Activated CD8-positive, alpha-beta memory T cell treated with anti-CD3 and anti-CD28 coated beads for 36 hours (primary cell): ENCODE results near the gene LURAP1L. TPM values are rescaled to one million over a fixed set of nuclear protein-coding genes. Genes with fewer than 3 reads are reported as not detected.

ENCODE experiments used
- CTCF ChIA-PET: fragments of 350-600 bp; sonication (Branson Sonifier 250); formaldehyde crosslinking; loops from one replicate; lab custom pipeline; 2021; ENCODE audit warnings: antibody characterized with exemption; lab: Charles Lee
- POLR2A ChIA-PET: fragments of 350-600 bp; sonication (Branson Sonifier 250); formaldehyde crosslinking; loops from one replicate; lab custom pipeline; 2021; ENCODE audit warnings: antibody characterized with exemption; lab: Charles Lee
- total RNA-seq, 2 experiments: library from RNA; stranded (reverse); gene quantifications; one replicate each; pipeline ENCODE4 v1.2.3, GENCODE V29; 2021

The LURAP1L gene
- total RNA-seq, 2 experiments from 2014 or later, result not detected

DNA sequence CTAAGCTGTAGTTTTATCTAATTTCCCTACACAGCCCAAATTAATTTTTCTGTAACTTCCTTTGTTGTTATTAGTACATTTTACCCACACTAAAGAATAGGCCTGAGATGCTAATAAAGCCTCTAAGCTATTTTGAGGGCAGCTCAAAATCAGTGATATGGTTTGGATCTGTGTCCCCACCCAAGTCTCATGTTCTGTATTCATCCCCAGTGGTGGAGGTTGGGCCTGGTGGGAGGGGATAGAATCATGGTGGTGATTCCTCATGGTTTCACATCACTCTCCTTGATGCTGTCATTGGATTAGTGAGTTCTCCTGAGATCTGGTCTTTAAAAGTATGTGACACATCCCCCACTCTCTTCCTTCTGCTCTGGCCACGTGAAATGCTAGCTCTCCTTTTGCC lies 27.3 kb downstream of the LURAP1L start:
- ChIA-PET CTCF (no interaction called here), POLR2A (no interaction called here)

- ChIA-PET POLR2A (no interaction called here), CTCF (no interaction called here)
Observed at GRCh38 chr9:12808569-12808968, 33.7 kb downstream of the LURAP1L start.

- ChIA-PET CTCF (no interaction called here), POLR2A (no interaction called here)
Observed at GRCh38 chr9:12809720-12810119, 34.9 kb downstream of the LURAP1L start.

GRCh38 chr9:12811935-12812334 lies 37.1 kb downstream of the LURAP1L start:
- POLR2A ChIA-PET, result no interaction called here

GRCh38 chr9:12812710-12813109 lies 37.9 kb downstream of the LURAP1L start:
- POLR2A ChIA-PET, result no interaction called here
- CTCF ChIA-PET, result no interaction called here

More at GRCh38 chr9:12811935-12812334, 37.1 kb downstream of the LURAP1L start:
- CTCF ChIA-PET, result no interaction called here

DNA sequence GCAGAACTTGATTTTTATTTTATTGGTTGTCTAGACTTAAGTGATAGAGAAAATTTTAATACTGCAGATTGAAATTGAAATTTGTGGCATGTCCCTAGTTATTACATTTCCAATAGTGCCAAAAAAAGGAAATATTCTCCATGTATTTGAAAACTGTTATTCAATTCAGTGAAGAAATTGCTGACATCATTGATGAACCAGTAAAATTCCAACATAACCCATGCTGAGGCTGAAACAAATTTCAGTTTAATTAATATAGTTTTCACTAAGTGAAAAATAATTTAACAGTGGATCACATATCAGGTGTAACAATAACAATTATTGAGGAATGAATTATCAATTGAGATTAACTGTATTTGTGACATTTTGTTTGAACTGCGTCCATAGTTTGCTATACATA lies 38.7 kb downstream of the LURAP1L start:
- ChIA-PET POLR2A (no interaction called here), CTCF (no interaction called here)

DNA sequence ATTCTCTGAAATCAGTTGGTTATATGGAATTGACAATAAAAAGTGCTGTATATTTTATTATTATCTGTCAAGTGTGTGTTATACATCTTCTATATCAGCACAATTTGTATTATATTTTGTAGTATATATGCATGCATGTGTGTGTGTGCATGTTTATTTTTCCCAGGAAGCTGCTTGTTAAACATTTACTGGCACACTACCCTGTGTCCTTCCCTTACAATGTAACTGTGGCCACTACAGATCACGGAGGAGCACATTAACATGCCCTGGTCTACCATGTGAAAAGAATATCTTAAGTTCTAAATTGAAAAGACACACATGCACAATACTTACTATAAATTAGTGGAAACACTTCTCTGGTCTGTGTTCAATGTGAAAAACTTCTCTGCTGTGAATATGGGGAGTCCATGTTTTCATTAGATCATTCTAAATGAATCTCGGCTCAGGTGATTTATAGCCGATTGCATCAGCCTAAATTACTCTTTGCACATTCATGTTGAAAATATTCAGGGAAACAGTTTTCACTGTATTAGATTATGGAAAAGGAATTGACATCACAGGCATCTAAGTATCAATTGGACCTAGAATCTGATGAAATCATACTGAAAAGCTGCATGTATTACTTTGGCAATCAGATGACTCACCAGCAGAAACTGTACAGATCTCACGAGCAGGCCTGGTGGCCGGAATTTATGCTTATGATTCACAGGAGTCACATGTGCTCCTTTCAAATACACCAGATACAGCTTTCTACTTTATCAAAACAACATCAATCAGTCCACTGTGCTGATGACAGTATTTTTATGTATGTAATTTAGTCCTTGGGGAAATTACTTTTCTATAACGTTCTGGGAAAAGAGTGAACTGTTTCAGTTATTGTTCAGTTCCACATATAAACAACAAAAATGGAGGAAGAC lies 39.4 kb downstream of the LURAP1L start:
- ChIA-PET POLR2A (no interaction called here), CTCF (no interaction called here)

DNA sequence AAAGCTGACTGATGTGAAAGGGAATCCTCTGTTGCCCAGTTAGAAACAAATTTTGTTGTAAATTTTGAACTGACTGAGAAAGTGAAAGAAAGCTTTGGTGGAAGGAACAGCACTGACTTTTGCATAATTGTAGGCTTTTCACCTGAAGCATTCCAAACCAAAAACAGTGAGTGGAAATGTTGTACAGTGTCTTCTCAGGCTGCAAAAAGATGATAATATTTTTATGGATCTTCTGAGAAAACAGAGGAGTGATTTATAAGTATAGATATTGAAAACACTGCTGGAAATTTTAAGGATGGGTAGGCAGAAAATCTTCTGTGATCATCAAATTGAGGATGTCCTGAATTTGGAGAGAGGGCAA lies 40.0 kb downstream of the LURAP1L start:
- POLR2A ChIA-PET, result no interaction called here
- CTCF ChIA-PET, result no interaction called here

- POLR2A ChIA-PET, result no interaction called here
- CTCF ChIA-PET, result no interaction called here
Observed at GRCh38 chr9:12815888-12816287, 41.1 kb downstream of the LURAP1L start.

DNA sequence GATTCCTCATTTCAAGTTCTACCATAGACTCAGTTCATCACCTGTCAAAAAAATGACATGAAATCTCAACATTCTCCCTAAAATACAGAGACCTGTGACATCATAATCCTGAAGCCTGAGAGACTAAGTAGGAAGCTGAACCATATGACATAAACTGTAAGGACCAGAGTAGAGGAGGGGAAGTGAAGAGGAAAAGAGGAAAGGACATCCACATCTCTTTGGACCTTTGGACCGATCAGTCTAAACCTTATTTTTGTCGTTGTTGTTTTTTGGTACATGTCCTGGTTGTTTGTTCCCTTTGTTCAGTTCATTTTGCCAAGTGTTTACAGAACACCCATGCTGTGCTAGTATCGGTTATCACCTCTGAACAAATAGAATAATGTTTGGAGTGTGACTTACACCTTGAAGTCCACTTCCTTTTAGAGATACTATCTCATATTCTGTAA lies 41.9 kb downstream of the LURAP1L start:
- CTCF ChIA-PET, result no interaction called here
- POLR2A ChIA-PET, result no interaction called here

DNA sequence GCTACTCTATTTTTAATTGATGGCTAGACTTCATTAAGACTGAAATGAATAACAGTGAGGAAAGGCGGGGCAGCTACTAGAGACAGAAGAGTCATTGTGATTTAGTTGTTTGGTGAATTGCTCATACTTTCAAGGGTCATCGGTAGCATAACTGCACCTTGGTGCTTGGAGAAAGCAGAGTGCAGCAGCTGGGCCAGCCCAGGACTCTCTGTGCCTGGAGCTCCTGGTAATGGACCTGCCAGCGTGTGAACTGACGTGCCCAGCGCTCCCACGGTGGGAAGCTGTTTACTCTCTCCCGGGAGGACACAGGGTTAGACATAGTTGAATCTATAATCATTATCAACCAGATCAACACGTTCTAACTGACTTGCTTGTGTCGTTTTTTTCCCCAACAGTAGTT lies 42.9 kb downstream of the LURAP1L start:
- POLR2A ChIA-PET, result no interaction called here
- CTCF ChIA-PET, result no interaction called here

DNA sequence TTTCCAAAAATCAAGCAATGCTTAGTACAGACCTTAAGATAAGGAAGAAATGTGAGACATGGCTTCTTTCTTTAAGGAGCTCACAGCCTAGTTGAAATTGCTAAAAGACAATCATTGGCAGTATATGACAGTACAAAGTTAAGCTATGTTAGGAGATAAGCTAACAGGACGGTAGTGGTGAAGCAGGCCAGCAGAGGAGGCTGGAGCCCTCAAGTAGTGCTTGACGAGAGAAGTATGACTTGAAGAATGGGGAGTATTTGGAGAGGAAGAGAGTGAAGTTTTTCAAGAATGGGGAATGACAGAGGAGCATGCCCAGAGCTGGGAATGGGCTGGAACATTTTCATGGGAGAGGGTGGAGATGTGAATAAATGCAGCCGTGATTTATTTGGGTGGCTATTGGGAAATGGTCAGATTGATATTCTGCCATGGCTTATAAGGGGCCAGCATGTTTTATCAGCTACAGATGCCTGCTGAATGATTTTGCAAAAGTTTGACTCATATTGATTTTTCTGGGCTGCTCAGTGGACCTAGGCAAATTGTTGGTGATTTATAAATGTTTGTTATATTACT lies 43.7 kb downstream of the LURAP1L start:
- CTCF ChIA-PET, result no interaction called here
- POLR2A ChIA-PET, result no interaction called here

DNA sequence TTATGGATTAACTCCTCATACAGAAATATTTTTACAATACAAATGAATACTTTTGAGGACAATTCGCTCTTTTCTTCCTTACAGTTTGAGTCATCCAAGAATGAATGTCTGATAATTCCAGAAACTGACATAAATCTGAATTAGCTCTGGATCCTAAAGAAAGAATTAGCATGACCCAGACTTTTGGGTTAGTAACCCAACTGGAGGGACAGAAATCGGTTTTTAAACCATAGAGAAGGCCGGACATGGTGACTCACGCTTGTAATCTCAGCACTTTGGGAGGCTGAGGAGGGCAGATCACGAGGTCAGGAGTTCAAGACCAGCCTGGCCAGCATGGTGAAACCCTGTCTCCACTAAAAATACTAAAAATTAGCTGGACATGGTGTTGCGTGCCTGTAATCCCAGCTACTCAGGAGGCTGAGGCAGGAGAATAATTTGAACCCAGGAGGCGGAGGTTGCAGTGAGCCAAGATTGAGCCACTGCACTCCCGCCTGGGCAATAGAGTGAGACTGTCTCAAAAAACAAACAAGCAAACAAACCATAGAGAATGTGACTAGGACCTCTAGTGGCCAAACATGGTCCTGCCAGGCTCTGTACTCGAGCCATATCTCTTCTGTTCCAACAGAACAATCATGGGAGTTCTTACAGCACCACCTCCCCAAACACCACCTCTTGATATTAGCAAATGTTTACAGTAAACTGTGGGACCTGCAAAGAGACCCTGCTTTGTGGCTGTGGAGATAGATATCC lies 44.8 kb downstream of the LURAP1L start:
- POLR2A ChIA-PET, result no interaction called here
- CTCF ChIA-PET, result no interaction called here

GRCh38 chr9:12822111-12822510 lies 47.3 kb downstream of the LURAP1L start:
- ChIA-PET POLR2A (no interaction called here), CTCF (no interaction called here)

GRCh38 chr9:12826924-12827565 lies 52.2 kb downstream of the LURAP1L start:
- POLR2A ChIA-PET, result no interaction called here
- CTCF ChIA-PET, result no interaction called here

DNA sequence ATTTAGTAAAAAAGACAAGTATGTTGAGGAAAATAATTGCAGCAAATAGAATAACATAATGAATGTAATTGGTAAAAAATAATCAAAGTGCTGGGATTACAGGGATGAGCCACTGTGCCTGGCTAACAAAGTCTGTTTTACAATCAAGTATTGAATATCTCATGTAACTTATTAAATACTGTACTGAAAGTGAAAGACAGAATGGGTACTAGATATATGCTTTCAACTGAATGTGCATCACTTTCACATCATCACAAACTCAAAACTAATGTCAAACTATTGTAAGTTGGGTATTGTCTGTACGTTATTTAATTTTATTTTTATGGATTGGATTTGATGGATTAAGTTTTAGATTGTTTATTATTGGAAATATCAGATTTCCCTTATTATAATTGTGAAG lies 58.9 kb downstream of the LURAP1L start:
- ChIA-PET CTCF (no interaction called here), POLR2A (no interaction called here)

DNA sequence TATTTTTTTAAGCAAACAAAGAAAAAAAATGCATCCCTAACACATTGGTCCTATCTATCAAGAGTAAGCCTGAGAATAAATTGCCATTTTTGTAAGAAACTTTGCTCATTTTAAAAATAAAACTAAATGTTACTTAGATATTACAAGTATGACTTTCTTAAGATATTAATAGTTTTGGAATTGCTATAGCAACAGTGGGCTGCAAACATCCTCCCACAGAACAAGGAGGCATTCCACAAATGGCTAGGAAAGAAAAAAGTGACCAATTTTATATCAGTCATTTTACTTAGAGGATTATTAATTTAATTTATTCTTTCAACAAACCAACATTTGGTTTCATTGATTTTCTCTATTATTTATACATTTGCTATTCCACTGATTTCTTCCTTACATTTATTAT lies 63.7 kb downstream of the LURAP1L start:
- ChIA-PET CTCF (no interaction called here), POLR2A (no interaction called here)

- POLR2A ChIA-PET, result no interaction called here
- CTCF ChIA-PET, result no interaction called here
Observed at GRCh38 chr9:12843735-12844134, 68.9 kb downstream of the LURAP1L start.

DNA sequence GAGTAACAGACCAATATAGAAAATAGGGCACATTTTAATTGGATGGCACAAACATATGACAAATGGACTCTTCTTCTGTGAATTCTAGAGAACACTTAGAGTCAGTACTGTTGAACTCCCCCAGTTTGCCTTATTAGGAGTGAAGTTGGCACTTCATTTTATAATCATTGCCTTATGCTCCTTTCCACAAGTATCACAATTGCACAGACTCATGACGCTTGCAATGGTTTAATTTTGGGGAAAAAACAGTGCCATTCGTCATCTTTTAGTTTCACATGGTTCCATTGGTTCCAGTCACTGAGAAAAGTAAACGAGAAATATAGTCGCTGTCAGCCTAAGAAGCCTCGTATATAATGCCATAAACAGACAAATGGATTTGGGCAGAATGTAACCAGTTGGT lies 71.2 kb downstream of the LURAP1L start:
- CTCF ChIA-PET, result no interaction called here
- POLR2A ChIA-PET, result no interaction called here

DNA sequence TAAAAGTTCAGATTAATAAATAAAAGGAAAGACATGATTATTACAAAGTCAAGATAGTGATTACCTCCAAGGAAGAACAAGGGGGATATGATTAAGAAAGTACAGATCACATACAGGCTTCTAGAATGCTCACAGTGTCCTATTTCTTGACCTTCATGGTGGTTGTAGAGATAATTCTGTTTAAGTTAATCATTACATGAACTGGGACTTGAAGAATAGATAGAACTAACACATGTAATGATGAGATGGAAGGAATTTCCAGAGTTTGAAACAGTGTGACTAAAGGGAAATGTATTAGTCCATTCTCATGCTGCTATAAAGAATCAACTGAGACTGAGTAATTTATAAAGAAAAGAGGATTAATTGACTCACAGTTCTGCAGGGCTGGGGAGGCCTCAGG lies 72.7 kb downstream of the LURAP1L start:
- ChIA-PET POLR2A (no interaction called here), CTCF (no interaction called here)
